Sigmoid colon (tissue), 4 donors: ENCODE data around the gene MRPL49.

ENCODE experiments used
- EP300 ChIP-seq, 4 donors: sonication (generic); formaldehyde crosslinking; IDR thresholded peaks; one replicate each; pipeline ENCODE4 v1.6.1; 2017; ENCODE audit warnings: antibody characterized with exemption in 4 of 4
- POLR2A ChIP-seq, 2 donors: fragments of 450-650 bp; IDR thresholded peaks; one replicate each; pipeline ENCODE4 v1.6.1; 2016; ENCODE audit warnings: antibody characterized with exemption in 2 of 2, mild to moderate bottlenecking in 2 of 2, moderate library complexity in 2 of 2
- POLR2AphosphoS5 ChIP-seq, 4 donors: sonication (generic); formaldehyde crosslinking; IDR thresholded peaks; one replicate each; pipeline ENCODE4 v1.6.1; 2017; ENCODE audit warnings: antibody characterized with exemption in 4 of 4
- TF ChIP-seq, protein P1 (sequence below), 4 experiments: fragments of 450-650 bp in 3 of 4; fragments of 200-600 bp in 1 of 4; IDR thresholded peaks; one replicate each; pipeline ENCODE4 v1.5.1; 2016 to 2019; ENCODE audit warnings: antibody characterized with exemption in 4 of 4, mild to moderate bottlenecking in 3 of 4, moderate library complexity in 2 of 4

DNA sequence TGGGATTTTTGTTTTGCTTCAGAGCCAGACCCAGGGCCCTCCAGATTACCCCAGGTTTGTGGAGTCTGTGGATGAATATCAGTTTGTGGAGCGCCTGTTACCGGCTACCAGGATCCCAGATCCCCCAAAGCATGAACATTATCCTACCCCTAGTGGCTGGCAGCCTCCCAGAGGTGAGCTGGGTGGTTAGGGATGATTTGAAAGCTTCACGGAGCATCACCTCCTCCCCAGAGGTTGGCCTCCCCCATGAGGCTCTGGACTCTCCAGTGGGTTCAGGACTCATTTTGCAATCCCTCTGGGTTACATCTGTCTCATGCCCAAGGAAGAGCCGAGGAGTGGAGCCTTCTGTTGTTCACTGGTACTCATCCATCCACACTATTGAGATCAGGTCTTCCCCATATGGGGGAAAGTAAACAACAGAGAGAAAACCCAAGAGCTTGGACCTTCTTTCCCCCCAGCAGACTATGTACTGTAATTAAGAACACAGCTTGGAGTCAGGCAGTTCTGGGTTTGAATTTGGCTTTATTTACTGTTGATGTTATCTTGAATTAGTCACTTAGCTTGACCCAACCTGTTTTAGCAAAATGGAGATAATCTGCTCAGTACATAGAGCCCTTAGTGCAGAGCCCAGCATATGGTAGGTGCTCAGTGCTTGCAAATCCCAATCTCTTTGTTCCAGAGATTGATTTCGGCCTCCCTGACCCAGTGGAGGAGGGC lies 2.5 kb downstream of the MRPL49 start:
- TF ChIP-seq, protein P1, sequence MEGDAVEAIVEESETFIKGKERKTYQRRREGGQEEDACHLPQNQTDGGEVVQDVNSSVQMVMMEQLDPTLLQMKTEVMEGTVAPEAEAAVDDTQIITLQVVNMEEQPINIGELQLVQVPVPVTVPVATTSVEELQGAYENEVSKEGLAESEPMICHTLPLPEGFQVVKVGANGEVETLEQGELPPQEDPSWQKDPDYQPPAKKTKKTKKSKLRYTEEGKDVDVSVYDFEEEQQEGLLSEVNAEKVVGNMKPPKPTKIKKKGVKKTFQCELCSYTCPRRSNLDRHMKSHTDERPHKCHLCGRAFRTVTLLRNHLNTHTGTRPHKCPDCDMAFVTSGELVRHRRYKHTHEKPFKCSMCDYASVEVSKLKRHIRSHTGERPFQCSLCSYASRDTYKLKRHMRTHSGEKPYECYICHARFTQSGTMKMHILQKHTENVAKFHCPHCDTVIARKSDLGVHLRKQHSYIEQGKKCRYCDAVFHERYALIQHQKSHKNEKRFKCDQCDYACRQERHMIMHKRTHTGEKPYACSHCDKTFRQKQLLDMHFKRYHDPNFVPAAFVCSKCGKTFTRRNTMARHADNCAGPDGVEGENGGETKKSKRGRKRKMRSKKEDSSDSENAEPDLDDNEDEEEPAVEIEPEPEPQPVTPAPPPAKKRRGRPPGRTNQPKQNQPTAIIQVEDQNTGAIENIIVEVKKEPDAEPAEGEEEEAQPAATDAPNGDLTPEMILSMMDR (IDR thresholded peaks at IDR 0.05): no peak
- no peak for TF ChIP-seq EP300 (IDR thresholded peaks at IDR 0.05)
- TF ChIP-seq POLR2AphosphoS5 (IDR thresholded peaks at IDR 0.05): no peak
- no peak for TF ChIP-seq POLR2A (IDR thresholded peaks at IDR 0.05)
